ENCODE results near the gene GVQW3. TPM values are rescaled to one million over a fixed set of nuclear protein-coding genes. Genes with fewer than 3 reads are reported as not detected.

The GVQW3 gene
- total and polyA plus RNA-seq, 2 of the 13 experiments (the other 11 are each of a cell fraction or from before 2014, with no cell fraction given) = 5.0 to 5.6 TPM

GRCh38 chr11:76445121-76446084 is 64.3 kb downstream of the GVQW3 start (continued):
- no peak for TF ChIP-seq ZBED4 (CRISPR knock-in tag; IDR thresholded peaks at IDR 0.05; ENCODE audit: borderline replicate concordance)
- no peak for TF ChIP-seq TCF7 (IDR thresholded peaks at IDR 0.05; ENCODE audit: low read depth)
- no peak for TF ChIP-seq TMF1 (CRISPR knock-in tag; IDR thresholded peaks at IDR 0.05; ENCODE audit: low read depth)
- no peak for TF ChIP-seq MEIS2 (CRISPR knock-in tag; IDR thresholded peaks at IDR 0.05)
- TF ChIP-seq SKIL (CRISPR knock-in tag; IDR thresholded peaks at IDR 0.05; ENCODE audit: borderline replicate concordance) = no peak
- no peak for TF ChIP-seq NFYC (CRISPR knock-in tag; IDR thresholded peaks at IDR 0.05)
- TF ChIP-seq SKI (IDR thresholded peaks at IDR 0.05; ENCODE audit: partially characterized antibody) = no peak
- TF ChIP-seq ELF1 (CRISPR knock-in tag; IDR thresholded peaks at IDR 0.05) = no peak
- TF ChIP-seq ZNF205 (CRISPR knock-in tag; IDR thresholded peaks at IDR 0.05) = no peak
- no peak for TF ChIP-seq ISX (CRISPR knock-in tag; conservative IDR thresholded peaks at IDR 0.05)
- no peak for TF ChIP-seq ZNF781 (CRISPR knock-in tag; IDR thresholded peaks at IDR 0.05; ENCODE audit: borderline replicate concordance, not compliant biosample characterization)
- no peak for TF ChIP-seq HNF1A (IDR thresholded peaks at IDR 0.05; ENCODE audit: low read depth)
- no peak for TF ChIP-seq HNF1A (CRISPR knock-in tag; IDR thresholded peaks at IDR 0.05; ENCODE audit: borderline replicate concordance)
- peak; percentile 63 for TF ChIP-seq CREB1 (IDR thresholded peaks at IDR 0.05)
- TF ChIP-seq CREB1 (CRISPR knock-in tag; IDR thresholded peaks at IDR 0.05) = no peak
- peak; percentile 48; the same call in 1 of the 2 replicates for TF ChIP-seq PATZ1 (CRISPR knock-in tag; IDR thresholded peaks at IDR 0.05)
- TF ChIP-seq ZNF34 (CRISPR knock-in tag; IDR thresholded peaks at IDR 0.05; ENCODE audit: borderline replicate concordance) = no peak
